Astrocyte (in vitro differentiated cells and primary cell): ENCODE results near the gene TM9SF3. TPM values are rescaled to one million over a fixed set of nuclear protein-coding genes. Genes with fewer than 3 reads are reported as not detected.

Source experiments
- DNase-seq: peaks from one replicate; pipeline ENCODE4 v3.0.0-alpha.2; 2010; ENCODE audit warnings: low read depth
- FAIRE-seq: peaks from 2 replicates; lab custom pipeline; 2011; peaks lifted over from hg19 to GRCh38; lab: Jason Lieb, UNC
- H2AFZ ChIP-seq: 2 replicates; pipeline ENCODE4 v1.6.0; 2012; ENCODE audit warnings: low read depth, low read length, inconsistent platforms
- H3K27ac ChIP-seq: 2 replicates; pipeline ENCODE4 v1.5.1; 2011; ENCODE audit warnings: low read depth, low read length, inconsistent platforms
- H3K27me3 ChIP-seq: 2 replicates; pipeline ENCODE4 v1.6.0; 2011; ENCODE audit warnings: low read length, inconsistent platforms; ENCODE audit not compliant: insufficient read depth
- H3K36me3 ChIP-seq: 2 replicates; pipeline ENCODE4 v1.5.1; 2011; ENCODE audit warnings: low read length, inconsistent platforms; ENCODE audit not compliant: insufficient read depth
- H3K4me1 ChIP-seq: 2 replicates; pipeline ENCODE4 v1.5.1; 2011; ENCODE audit warnings: low read length, inconsistent platforms; ENCODE audit not compliant: insufficient read depth
- H3K4me2 ChIP-seq: 2 replicates; pipeline ENCODE4 v1.6.0; 2012; ENCODE audit warnings: low read length, inconsistent platforms
- H3K4me3 ChIP-seq: 2 replicates; pipeline ENCODE4 v1.5.1; 2011; ENCODE audit warnings: low read depth, mild to moderate bottlenecking, low read length, inconsistent platforms; ENCODE audit not compliant: insufficient read depth
- H3K79me2 ChIP-seq: 2 replicates; pipeline ENCODE4 v1.6.0; 2012; ENCODE audit warnings: mild to moderate bottlenecking, low read length, inconsistent platforms; ENCODE audit not compliant: insufficient read depth
- H3K9ac ChIP-seq: 2 replicates; pipeline ENCODE4 v1.6.0; 2012; ENCODE audit warnings: mild to moderate bottlenecking, low read length, inconsistent platforms
- H3K9me3 ChIP-seq: 2 replicates; pipeline ENCODE4 v1.5.1; 2012; ENCODE audit warnings: low read depth, mild to moderate bottlenecking, low read length, inconsistent platforms; ENCODE audit not compliant: insufficient read depth
- H4K20me1 ChIP-seq: 2 replicates; pipeline ENCODE4 v1.6.0; 2012; ENCODE audit warnings: low read length, inconsistent platforms; ENCODE audit not compliant: insufficient read depth
- H3K27ac Mint-ChIP-seq: one replicate; pipeline ENCODE4 v1.8.0; 2021; ENCODE audit warnings: mild to moderate bottlenecking, mixed read lengths; ENCODE audit not compliant: unreplicated experiment
- H3K27me3 Mint-ChIP-seq: one replicate; pipeline ENCODE4 v1.8.0; 2021; ENCODE audit warnings: low read depth, mixed read lengths; ENCODE audit not compliant: unreplicated experiment
- H3K36me3 Mint-ChIP-seq: one replicate; pipeline ENCODE4 v1.8.0; 2021; ENCODE audit warnings: low read depth, mixed read lengths; ENCODE audit not compliant: unreplicated experiment
- H3K4me1 Mint-ChIP-seq: one replicate; pipeline ENCODE4 v1.8.0; 2021; ENCODE audit warnings: low read depth, mixed read lengths; ENCODE audit not compliant: unreplicated experiment
- H3K4me3 Mint-ChIP-seq: one replicate; pipeline ENCODE4 v1.8.0; 2021; ENCODE audit warnings: mild to moderate bottlenecking, moderate library complexity, mixed read lengths; ENCODE audit not compliant: unreplicated experiment
- H3K9me3 Mint-ChIP-seq: one replicate; pipeline ENCODE4 v1.8.0; 2021; ENCODE audit warnings: mild to moderate bottlenecking, mixed read lengths; ENCODE audit not compliant: unreplicated experiment
- EZH2 ChIP-seq: IDR thresholded peaks from 2 replicates; pipeline ENCODE4 v1.6.1; 2012; ENCODE audit warnings: mild to moderate bottlenecking, low read length, inconsistent platforms; ENCODE audit not compliant: insufficient read depth
- total RNA-seq: library from RNA; stranded (reverse); gene quantifications from 2 replicates; pipeline ENCODE4 v1.2.1, GENCODE V29; 2021
- TF ChIP-seq, protein P1 (sequence below): IDR thresholded peaks from 2 replicates; pipeline ENCODE4 v1.5.1; 2011; ENCODE audit warnings: low read depth, mild to moderate bottlenecking, inconsistent platforms, low read length, moderate library complexity; ENCODE audit not compliant: insufficient read depth

Gene TM9SF3
- total RNA-seq, 1 donor from 2014 or later, result 200 TPM

DNA sequence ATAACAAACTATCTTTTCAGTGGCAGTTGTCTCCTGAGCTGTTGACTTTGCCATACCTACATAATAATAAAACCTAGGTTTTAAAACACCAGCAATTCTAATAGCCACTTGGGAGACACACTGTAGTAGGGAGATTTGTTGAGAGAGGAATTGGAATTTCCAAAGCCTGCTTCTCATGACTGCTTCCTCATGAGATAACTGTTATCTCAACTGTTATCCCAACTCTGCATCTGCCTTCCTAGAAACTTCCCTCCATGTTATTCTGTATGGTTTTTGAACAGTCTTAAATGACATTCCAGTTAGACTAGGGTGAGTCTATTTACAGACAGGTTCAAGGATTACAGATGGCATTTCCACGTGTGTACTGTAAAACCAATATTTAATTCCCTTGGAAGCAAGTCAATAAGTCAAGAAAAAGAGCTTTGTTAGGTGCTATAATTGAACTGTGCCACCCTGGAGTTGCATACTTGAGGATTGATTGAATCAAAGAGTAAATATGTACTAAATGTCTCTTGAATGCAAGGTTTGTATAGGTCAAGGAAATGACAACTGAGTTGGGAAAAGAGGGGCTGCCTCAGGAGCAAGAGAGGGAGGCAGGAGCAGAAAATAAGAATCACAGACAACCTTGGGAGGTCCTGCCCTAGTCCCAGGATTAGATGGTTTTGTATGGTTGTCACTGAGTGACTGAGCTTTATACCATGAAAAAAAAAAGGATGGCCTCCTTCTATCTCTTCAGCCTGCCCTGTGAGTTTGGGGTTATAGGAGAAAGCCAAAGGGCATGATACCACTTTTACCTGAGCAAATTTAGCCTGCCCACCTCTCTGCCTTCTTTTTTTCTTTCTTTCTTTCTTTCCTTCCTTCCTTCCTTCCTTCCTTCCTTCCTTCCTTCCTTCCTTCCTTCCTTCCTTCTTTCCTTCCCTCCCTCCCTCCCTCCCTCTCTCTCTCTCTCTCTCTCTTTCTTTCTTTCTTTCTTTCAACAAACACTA, 9.9 kb upstream of the TM9SF3 start:
- no peaks in the 10 kb centered on the region for H3K79me2 ChIP-seq
- TF ChIP-seq, protein P1, sequence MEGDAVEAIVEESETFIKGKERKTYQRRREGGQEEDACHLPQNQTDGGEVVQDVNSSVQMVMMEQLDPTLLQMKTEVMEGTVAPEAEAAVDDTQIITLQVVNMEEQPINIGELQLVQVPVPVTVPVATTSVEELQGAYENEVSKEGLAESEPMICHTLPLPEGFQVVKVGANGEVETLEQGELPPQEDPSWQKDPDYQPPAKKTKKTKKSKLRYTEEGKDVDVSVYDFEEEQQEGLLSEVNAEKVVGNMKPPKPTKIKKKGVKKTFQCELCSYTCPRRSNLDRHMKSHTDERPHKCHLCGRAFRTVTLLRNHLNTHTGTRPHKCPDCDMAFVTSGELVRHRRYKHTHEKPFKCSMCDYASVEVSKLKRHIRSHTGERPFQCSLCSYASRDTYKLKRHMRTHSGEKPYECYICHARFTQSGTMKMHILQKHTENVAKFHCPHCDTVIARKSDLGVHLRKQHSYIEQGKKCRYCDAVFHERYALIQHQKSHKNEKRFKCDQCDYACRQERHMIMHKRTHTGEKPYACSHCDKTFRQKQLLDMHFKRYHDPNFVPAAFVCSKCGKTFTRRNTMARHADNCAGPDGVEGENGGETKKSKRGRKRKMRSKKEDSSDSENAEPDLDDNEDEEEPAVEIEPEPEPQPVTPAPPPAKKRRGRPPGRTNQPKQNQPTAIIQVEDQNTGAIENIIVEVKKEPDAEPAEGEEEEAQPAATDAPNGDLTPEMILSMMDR, result no peak
- TF ChIP-seq EZH2, result no peak
- no peaks in the 10 kb centered on the region for H4K20me1 ChIP-seq
- no peaks in the 10 kb centered on the region for H3K4me1 ChIP-seq
- no peaks in the 10 kb centered on the region for H3K4me1 Mint-ChIP-seq
- H3K27me3 Mint-ChIP-seq, result peaks cover 2% of the 10 kb centered on the region
- FAIRE-seq, result no peak
- H3K27ac ChIP-seq, result no peak overlapping the region
- peaks cover 12% of the 10 kb centered on the region for H3K9me3 Mint-ChIP-seq
- no peak for DNase-seq
- no peak overlapping the region for H3K27ac Mint-ChIP-seq
- H2AFZ ChIP-seq, result no peak overlapping the region
- H3K4me2 ChIP-seq, result no peak overlapping the region
- peaks cover 22% of the 10 kb centered on the region for H3K36me3 Mint-ChIP-seq
- no peak overlapping the region for H3K9ac ChIP-seq
- no peak overlapping the region for H3K4me3 Mint-ChIP-seq
- peaks cover 2% of the 10 kb centered on the region for H3K27me3 ChIP-seq
- H3K36me3 ChIP-seq, result no peaks in the 10 kb centered on the region
- H3K4me3 ChIP-seq, result no peak overlapping the region
- peaks cover 4% of the 10 kb centered on the region for H3K9me3 ChIP-seq

DNA sequence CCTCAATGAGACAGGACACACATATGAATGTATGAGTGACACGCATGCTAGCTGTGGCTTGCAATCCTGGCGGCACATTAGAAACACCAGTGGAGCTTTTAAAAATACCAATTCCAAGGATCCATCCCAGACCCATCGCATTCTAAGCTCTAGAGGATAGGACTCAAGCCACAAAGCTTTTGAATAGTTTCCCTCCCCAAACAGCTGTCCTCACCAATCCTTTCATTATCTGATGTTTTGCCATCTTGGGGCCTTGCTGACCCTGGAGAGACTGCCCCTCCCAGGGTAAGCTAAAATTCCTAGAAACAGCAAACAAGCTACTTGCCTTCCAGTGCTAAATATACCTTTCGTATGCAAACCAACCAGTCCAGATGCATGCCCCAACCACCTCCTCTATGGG, 8.9 kb upstream of the TM9SF3 start:
- no peaks in the 10 kb centered on the region for H3K36me3 ChIP-seq
- no peaks in the 10 kb centered on the region for H3K4me1 ChIP-seq
- no peak for FAIRE-seq
- H3K9me3 ChIP-seq, result peaks cover 4% of the 10 kb centered on the region
- no peak overlapping the region for H3K9ac ChIP-seq
- no peak overlapping the region for H2AFZ ChIP-seq
- H3K4me3 Mint-ChIP-seq, result no peak overlapping the region
- H3K27me3 Mint-ChIP-seq, result peaks cover 2% of the 10 kb centered on the region
- H3K27me3 ChIP-seq, result peaks cover 2% of the 10 kb centered on the region
- H3K27ac Mint-ChIP-seq, result no peak overlapping the region
- H3K79me2 ChIP-seq, result no peaks in the 10 kb centered on the region
- no peak for TF ChIP-seq EZH2
- TF ChIP-seq, protein P1, result no peak
- DNase-seq, result no peak
- H3K27ac ChIP-seq, result no peak overlapping the region
- H3K36me3 Mint-ChIP-seq, result peaks cover 24% of the 10 kb centered on the region
- no peaks in the 10 kb centered on the region for H3K4me1 Mint-ChIP-seq
- no peaks in the 10 kb centered on the region for H4K20me1 ChIP-seq
- no peak overlapping the region for H3K4me2 ChIP-seq
- no peak overlapping the region for H3K4me3 ChIP-seq
- peaks cover 12% of the 10 kb centered on the region for H3K9me3 Mint-ChIP-seq

DNA sequence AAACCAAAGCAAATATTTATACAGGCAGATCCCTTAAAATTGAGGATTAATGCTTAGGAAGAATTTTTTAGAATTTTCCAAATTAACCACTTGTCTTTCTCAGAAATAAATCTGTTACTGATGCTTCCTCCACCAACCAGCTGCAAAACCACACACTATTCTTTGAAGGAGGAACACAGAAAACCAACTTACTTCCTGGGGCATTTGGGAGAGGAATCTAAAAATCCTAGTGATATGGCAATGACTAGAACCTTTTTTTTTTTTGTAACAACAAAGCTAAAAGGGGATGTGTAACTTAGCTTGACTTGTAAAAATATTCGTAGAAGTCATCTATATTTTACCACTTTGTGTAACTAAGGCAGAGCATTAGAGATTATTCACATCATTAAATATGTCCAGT, 5.1 kb upstream of the TM9SF3 start:
- peaks cover 3% of the 10 kb centered on the region for H3K4me1 Mint-ChIP-seq

More for the DNA sequence above, 5.1 kb upstream of the TM9SF3 start:
- Histone ChIP-seq H3K27ac (no peak overlapping the region), H3K4me1 (peaks cover 12% of the 10 kb centered on the region), H4K20me1 (no peaks in the 10 kb centered on the region), H2AFZ (no peak overlapping the region), H3K9ac (no peak overlapping the region), H3K4me3 (no peak overlapping the region), H3K79me2 (no peaks in the 10 kb centered on the region), H3K9me3 (peaks cover 2% of the 10 kb centered on the region), H3K4me2 (no peak overlapping the region), H3K36me3 (no peaks in the 10 kb centered on the region), H3K27me3 (no peaks in the 10 kb centered on the region)
- FAIRE-seq (no peak), DNase-seq (no peak)
- no peak for TF ChIP-seq EZH2
- peaks cover 23% of the 10 kb centered on the region for H3K36me3 Mint-ChIP-seq
- no peak overlapping the region for H3K4me3 Mint-ChIP-seq
- peaks cover 2% of the 10 kb centered on the region for H3K27me3 Mint-ChIP-seq
- no peak overlapping the region for H3K27ac Mint-ChIP-seq
- peaks cover 12% of the 10 kb centered on the region for H3K9me3 Mint-ChIP-seq
